NCI-H2196 treated with DMSO at 0.1 percent for 48 hours (cell line): ENCODE data around the gene ADARB1.

Experiments
- DNase-seq: peaks from one replicate; lab custom pipeline; 2025; ENCODE audit not compliant: unreplicated experiment; lab: John Stamatoyannopoulos, UW

Gene ADARB1

GRCh38 chr21:45220714-45221490, 146.5 kb downstream of the ADARB1 start:
- DNase-seq, result no peak

- DNase-seq, result no peak
Observed at GRCh38 chr21:45222001-45222400, 147.6 kb downstream of the ADARB1 start.

DNA sequence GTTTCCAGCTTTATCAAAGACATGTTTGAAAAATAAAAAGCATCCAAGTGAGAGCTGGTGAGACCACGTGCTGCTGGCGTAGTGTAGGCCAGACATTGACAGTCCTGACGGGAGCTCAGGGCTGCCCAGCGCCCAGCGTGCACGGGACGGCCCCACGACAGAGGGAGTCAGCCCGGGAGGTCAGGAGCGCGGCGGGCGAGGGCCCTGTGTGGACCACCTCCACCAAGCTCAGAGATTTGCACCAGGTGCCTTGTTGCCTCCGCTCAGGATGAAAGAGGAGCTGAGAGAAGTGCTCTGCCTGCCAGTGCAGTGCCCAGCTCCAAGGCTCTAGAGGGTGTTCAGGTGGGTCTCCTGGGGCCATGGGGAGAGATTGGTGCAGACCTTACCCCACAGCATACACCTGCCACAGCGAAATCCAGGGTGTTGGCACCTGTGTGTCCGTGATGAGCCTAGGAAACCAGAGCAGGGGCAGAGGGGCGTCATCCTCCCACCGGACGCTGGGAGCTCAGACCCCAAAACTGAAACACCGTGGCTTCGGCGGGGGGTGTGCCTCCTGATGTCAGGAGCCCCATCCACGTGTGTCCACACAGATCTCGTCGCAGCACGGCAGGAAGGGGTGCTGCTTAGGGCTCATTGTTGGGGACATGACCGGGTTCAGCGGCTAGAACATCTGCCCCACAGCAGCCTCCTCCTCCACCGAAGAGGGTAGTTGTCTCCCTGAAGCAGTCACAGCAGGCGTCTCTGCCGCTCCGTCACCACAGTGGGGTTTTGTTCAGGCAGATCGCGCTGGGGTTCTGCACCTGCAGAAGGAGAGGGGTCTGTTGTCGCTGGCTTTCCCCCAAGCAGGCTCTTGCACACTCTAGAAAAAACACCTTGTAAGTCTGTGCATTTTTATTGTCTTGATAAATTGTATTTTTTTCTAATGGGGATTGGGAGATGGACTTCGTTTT, 149.1 kb downstream of the ADARB1 start:
- no peak for DNase-seq

DNA sequence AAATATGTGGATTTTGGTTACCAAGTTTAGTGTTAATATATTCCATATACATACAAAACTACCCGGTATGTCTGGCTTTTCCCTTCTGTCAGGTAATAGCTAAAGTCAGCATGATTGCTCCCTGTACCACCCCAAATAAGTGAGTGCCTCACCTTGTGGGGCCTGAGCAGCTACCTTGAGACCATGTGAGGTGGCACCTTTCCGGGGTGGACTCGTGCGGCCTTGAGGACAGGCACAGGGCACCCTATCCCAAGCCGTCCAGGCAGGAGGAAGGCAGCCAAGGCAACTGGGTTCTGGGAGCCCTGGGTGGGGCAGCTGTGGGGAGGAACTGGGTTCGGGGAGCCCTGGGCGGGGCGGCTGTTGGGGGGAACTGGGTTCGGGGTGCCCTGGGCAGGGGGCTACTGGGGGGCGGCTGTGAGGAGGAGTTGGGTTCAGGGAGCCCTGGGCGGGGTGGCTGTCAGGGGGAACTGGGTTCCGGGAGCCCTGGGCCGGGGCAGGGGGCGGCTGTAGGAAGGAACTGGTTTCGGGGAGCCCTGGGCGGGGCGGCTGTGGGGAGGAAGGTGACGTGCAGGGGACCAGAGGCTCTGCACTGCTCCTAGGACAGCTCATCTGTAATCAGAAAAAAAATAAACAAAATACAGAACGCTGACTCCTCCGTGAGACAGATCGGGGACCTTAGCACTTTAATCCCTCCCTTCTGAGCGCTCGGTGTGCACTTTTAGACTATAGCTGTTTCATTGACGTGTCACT, 150.0 kb downstream of the ADARB1 start:
- DNase-seq, result no peak

DNA sequence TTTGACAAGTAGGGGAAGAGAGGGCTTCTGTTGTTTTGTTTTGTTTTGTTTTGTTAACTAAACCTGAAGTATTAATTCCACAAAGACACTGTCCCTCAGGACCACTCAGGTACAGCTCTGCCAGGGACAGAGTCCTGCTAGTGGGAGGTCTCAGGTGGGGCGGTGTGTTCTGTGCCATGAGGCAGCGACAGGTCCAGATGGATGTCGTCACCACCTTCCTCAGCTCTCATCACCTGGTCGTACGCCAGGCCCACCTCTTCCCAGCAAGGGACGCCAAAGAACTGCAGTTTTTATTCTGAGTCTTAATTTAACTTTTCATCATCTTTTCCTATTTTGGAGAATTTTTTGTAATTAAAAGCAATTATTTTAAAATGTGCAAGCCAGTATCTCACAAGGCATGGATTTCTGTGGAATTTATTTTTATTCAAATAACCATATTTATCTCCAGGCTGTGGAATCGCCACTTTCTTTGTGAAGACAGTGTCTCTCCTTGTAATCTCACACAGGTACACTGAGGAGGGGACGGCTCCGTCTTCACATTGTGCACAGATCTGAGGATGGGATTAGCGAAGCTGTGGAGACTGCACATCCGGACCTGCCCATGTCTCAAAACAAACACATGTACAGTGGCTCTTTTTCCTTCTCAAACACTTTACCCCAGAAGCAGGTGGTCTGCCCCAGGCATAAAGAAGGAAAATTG, 150.8 kb downstream of the ADARB1 start:
- no peak for DNase-seq

- DNase-seq, result no peak
Observed at GRCh38 chr21:45225741-45226327, 151.5 kb downstream of the ADARB1 start.

GRCh38 chr21:45226540-45227326, 152.4 kb downstream of the ADARB1 start:
- DNase-seq, result no peak

DNA sequence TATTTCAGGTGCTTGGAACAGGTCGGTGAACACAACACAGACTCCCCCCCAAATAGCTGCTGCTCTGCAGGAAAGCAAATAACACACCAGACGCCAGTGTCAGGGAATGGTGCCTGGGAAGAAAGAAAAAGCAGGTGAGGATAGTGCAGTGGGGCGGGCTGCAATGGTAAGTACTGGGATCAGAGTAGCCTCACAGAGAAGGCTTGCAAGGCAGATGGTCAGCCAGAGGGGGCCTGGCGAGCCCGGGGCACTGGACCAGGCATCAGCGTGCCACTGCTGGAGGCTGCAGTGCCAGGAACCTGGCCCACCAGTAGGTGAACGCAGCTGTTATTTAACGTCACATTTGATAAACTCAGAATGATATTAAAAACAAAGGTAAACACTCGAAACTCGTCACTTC, 153.4 kb downstream of the ADARB1 start:
- DNase-seq, result no peak

GRCh38 chr21:45228171-45228641, 153.8 kb downstream of the ADARB1 start:
- no peak for DNase-seq

DNA sequence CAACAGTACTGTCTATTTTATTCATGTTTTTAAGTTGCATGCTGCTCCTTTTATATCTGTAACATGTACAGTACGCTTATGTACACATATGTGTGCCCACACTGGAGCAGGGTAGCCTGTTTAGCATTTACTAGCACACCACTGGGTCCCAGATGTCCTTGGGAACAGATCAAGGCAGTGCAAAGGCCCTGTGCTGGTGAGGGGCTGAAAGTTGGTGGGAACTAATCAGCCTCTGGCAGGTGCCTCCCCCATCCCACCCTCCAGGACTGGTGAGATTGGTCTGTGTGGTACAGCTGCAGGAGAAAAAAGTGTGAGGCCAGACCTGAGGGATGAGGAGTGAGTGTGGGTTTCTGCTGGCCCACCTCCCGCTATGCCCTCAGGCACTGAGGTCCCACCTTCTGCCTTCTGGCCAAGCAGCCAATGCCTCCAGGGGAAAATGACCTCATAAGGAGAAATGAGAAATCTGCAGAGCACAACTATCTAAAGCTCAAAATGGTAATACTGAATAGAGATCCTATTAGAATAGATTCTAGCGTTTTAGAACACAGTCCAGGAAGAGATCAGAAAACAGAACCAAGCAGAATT, 154.4 kb downstream of the ADARB1 start:
- DNase-seq, result no peak

DNA sequence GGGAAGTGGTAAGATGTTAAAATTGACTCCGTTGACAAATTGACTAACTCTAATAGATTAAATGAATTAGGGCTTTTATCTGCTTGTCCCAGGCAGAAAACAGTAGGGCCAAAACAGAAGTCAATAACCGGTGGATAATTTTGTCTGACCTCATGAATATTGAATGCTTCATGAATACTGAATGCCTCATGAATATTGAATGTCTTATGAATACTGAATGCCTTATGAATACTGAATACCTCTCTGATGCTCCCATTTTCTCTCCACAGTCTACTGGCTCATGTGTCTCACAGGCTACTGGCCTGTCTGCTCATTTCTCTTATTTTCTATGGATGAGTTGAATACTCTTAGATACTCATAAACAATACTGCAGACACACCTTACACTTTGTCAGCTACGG, 157.3 kb downstream of the ADARB1 start:
- no peak for DNase-seq

- no peak for DNase-seq
Observed at GRCh38 chr21:45234127-45234526, 159.7 kb downstream of the ADARB1 start.

- no peak for DNase-seq
Observed at GRCh38 chr21:45234965-45235364, 160.6 kb downstream of the ADARB1 start.

- no peak for DNase-seq
Observed at GRCh38 chr21:45235488-45235887, 161.1 kb downstream of the ADARB1 start.

DNA sequence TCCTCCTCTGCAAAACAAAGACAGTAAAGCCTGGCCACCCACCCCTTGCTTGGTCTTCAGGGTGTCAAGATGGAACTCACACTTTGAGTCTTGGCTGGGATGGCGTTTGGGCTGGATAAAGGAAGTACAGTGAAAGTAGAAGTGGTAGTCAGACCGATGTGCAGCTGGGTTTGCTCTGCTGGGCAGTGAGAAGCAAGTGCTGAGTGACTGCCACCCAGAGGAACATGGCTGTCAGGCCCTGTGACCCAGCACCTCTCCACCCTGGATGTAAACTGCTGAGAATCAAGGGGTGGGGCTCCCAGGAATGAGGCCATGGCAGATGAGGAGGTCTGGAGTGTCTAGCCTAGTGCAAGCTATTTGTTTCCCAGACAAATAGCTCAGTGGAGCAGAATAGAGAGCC, 162.1 kb downstream of the ADARB1 start:
- DNase-seq, result no peak

DNA sequence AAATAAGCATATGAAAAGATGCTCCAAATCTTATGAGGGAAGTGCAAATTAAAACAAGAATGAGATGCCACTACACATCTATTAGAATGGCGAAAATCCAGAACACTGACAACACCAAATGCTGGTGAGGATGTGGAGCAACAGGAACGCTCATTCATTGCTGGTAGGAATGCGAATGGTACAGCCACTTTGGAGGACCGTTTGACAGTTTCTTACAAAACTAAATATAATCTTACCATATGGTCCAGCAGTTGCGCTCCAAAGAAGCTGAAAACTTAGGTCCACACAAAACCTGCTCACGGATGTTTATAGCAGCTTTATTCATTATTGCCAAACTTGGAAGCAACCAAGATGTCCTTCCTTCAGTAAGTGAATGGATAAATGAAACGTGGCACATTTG, 163.0 kb downstream of the ADARB1 start:
- DNase-seq, result no peak

DNA sequence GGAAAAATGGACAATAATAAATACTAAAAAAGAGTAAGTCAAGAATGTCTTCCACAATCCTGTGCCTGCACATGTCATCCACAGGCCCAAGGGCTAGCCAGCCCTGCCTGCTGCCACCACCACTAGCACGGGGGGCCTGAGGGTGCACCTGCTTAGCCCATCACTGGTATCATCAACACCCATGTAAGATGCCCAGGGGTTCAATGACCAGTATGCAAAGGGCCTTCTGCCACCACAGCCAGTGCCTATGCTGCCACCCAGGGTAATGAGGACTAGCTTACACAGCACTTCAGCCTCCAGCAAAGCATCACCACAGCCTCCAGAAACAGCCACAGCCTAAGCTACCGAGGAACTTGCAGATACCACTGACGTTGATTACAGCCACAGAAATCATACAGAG, 167.0 kb downstream of the ADARB1 start:
- no peak for DNase-seq

DNA sequence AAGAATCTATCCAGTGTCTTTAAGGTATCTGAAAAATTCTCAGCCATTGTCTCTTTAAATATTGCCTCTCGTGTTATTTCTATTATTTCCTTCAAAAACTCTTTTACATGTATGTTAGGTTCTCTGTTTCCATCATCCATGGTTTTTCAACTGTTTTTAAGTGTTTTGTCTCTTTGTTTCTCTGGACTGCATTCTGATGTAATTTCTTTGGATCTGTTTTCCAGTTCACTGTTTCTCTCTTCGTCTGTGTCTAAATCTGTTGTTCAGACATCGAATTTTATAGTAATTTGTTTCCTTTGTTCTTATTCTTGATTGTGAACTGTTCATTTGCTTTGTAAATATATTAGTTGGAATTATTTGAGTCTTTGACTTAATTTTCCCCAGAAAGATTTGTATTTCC, 169.2 kb downstream of the ADARB1 start:
- no peak for DNase-seq

DNA sequence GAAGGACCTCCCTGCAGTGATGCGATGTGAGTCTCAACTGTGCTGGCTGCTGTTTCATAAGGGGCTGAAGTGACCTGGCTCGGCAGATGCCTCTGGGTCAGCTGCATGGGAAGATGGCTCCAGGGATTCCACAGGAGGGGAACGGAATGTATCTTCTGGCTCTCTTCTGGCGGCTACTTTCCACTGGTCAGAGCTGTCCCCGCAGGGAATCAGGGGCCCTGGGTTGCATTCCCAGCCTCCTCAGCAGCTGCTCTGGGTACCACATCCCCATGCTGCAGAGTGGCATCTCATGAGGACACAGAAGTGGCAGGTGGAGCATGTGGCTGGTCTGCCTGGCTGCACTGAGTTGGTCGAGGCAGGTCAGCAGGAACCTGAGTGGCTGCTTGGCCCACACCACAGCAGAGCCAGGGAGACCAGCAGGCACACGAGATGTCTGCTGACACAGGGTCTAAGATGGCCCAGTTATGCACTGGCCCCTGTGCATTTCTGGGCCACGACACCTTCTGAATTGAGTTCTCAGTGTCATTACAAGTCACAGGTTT, 170.5 kb downstream of the ADARB1 start:
- no peak for DNase-seq
